HFF-Myc (cell line): ENCODE measurements around the gene NAALADL2.

Experiments used
- DNase-seq: peaks from one replicate; pipeline ENCODE4 v3.0.0-alpha.2; 2011; ENCODE audit warnings: low read depth; ENCODE audit errors: extremely low read depth
- H3K4me3 ChIP-seq: replicated peaks from 2 replicates; pipeline ENCODE4 v1.5.1; 2011; ENCODE audit warnings: low read depth, mild to moderate bottlenecking, control low read depth, low read length
- TF ChIP-seq, protein P1 (sequence below): IDR thresholded peaks from 2 replicates; pipeline ENCODE4 v1.5.1; 2012; ENCODE audit warnings: mild to moderate bottlenecking, low read depth, low read length, control low read depth; ENCODE audit errors: missing control alignments

The NAALADL2 gene

DNA sequence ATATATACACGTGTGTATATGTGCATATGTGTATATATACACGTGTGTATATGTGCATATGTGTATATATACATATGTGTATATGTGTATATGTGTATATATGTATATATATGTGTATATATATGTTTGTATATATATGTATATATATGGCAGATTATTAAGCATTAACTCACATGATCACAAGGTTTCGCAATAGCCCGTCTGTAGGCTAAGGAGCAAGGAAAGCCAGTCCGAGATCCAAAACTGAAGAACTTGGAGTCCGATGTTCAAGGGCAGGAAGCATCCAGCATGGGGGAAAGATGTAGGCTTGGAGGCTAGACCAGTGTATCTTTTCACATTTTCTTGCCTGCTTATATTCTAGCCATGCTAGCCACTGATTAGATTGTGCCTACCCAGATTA lies 23.7 kb downstream of the NAALADL2 start:
- no peak overlapping the region for H3K4me3 ChIP-seq
- no peak for DNase-seq
- TF ChIP-seq, protein P1, sequence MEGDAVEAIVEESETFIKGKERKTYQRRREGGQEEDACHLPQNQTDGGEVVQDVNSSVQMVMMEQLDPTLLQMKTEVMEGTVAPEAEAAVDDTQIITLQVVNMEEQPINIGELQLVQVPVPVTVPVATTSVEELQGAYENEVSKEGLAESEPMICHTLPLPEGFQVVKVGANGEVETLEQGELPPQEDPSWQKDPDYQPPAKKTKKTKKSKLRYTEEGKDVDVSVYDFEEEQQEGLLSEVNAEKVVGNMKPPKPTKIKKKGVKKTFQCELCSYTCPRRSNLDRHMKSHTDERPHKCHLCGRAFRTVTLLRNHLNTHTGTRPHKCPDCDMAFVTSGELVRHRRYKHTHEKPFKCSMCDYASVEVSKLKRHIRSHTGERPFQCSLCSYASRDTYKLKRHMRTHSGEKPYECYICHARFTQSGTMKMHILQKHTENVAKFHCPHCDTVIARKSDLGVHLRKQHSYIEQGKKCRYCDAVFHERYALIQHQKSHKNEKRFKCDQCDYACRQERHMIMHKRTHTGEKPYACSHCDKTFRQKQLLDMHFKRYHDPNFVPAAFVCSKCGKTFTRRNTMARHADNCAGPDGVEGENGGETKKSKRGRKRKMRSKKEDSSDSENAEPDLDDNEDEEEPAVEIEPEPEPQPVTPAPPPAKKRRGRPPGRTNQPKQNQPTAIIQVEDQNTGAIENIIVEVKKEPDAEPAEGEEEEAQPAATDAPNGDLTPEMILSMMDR: no peak

DNA sequence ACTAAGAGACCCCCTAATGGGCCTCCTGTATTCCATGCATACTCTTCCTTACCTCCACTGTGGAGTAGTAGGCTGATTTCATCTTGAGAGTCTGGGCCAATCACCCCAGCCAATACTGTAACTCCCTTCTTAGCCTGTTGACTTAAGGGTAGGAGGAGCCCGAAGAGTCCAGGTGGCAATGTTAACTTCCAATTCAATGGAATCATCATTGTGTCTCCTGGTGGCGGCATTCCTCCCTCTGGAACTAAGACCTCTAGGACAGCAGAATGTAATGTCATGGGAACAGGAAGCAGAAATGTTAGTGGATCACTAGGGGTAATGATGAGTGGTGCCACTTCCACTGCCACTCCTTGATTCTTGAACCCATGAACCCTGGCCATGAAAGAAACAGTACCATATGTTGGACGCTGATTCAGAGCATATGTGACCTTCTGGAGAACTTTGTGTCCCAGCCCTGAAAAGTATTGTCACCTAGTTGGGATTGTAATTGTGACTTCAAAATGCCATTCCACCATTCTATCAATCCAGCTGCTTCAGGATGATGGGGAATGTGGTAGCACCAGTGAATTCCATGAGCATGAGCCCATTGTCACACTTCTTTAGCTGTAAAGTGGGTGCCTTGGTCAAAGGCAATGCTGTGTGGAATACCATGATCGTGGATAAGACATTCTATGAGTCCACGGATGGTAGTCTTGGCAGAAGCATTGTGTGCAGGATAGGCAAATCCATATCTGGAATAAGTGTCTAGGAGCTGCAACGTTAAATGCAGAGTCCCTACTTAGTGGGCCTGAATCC lies 24.9 kb downstream of the NAALADL2 start:
- no peak for DNase-seq
- H3K4me3 ChIP-seq: no peak overlapping the region
- TF ChIP-seq, protein P1: no peak

DNA sequence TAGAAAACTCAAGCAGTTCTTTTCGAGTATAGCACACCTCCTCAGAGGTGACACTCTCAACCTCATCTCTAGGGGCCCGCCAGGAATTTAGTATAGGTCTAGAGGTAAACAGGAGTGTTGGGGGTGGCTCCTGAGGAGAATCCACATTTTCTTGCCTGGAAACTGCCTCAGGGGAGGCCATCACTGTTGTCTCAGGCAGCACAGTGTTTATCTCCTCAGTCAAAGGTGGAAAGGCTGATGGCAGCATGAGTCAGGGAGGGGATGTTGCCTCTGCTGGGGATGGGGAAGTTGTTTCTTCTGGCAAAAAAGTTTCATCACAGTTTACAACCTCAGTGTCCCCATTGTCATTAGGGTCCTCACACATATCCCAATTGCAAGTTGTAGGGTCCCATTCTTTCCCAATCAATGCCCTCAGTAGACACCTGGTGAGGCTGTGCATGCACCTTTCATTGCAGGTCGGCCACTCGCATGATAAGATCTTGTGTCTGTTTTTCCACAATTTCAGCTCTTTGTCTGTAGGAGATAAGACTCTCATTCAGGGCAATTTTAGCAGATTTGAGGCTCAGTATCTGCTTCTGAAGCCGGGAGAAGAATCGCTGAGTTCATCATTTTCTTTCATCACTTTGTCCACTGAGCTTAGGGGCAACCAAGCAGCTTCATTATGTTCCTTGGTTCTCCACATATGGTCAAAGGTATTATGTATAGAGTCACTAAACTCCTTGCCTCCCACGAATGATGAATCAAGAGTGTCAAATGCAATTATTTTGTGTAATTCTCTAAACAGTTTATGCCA lies 25.8 kb downstream of the NAALADL2 start:
- TF ChIP-seq, protein P1: no peak
- DNase-seq: no peak
- H3K4me3 ChIP-seq: no peak overlapping the region

GRCh38 chr3:174891524-174892203 lies 32.5 kb downstream of the NAALADL2 start:
- no peak overlapping the region for H3K4me3 ChIP-seq
- no peak for DNase-seq
- TF ChIP-seq, protein P1: no peak

GRCh38 chr3:174907027-174907426 lies 47.9 kb downstream of the NAALADL2 start:
- TF ChIP-seq, protein P1: no peak
- no peak overlapping the region for H3K4me3 ChIP-seq
- no peak for DNase-seq

DNA sequence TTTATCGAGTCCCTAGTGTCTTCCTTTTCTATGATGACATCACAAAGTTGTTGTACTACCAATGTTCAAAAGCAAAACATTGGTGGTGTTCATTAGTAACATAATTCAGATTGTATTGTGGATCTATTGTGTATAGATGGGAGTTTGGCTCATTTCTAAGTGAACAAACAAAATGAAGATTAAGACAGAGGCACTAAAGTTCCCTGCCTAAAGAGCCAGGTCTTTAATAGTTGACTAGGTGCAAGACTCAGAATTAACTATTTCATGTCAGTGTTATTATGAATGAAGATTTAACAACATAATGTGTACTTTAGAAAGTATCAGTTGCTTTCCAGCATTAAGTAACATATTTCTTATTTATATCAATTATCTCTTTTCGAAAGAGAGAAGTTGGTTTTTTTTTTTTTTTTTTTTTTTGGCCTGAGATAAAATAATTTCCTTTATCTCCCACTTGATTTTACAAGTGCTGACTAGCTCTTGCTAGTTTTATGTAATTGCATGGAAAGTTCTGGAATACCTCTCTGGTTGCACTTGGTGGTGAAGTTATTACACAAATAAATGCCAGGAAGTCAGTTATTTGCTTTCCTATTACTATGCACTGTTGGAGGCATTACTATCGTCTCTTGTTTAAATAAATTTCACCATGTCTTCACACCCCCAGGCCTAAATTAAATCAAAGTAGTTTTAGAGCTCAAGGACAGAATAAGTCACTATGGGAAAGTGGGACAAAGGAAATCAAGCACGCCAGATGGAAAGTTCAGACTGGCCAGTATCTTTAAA lies 48.7 kb downstream of the NAALADL2 start:
- DNase-seq: no peak
- TF ChIP-seq, protein P1: no peak
- H3K4me3 ChIP-seq: no peak overlapping the region
